Breast epithelium (tissue), 4 donors: ENCODE results near the gene FGF6. TPM values are rescaled to one million over a fixed set of nuclear protein-coding genes. Genes with fewer than 3 reads are reported as not detected.

Source experiments
- DNase-seq, 2 donors: peaks; one replicate each; pipeline ENCODE4 v3.0.0-alpha.2; 2019; ENCODE audit warnings: low spot score in 2 of 2
- H3K27ac ChIP-seq, 2 donors: fragments of 200-600 bp; sonication (generic) in 1 of 2; one replicate each; pipeline ENCODE4 v1.5.1; 2016 to 2019; ENCODE audit warnings: mild to moderate bottlenecking in 1 of 2
- H3K27me3 ChIP-seq, 2 donors: fragments of 200-600 bp; sonication (generic) in 1 of 2; one replicate each; pipeline versions ENCODE4 v1.5.1 to v1.6.0; 2017 to 2019; ENCODE audit warnings: control low read depth in 1 of 2, mild to moderate bottlenecking in 1 of 2
- H3K36me3 ChIP-seq: fragments of 200-600 bp; one replicate; pipeline ENCODE4 v1.5.1; 2019
- H3K4me1 ChIP-seq, 2 donors: fragments of 200-600 bp; sonication (generic); one replicate each; pipeline ENCODE4 v1.5.1; 2016 to 2019; ENCODE audit warnings: control low read depth in 1 of 2
- H3K4me3 ChIP-seq, 3 donors: fragments of 200-600 bp; sonication (generic); 1 replicate in 2 of 3; 2 replicates in 1 of 3; pipeline ENCODE4 v1.5.1; 2016 to 2019; ENCODE audit warnings: mild to moderate bottlenecking in 3 of 3, moderate library complexity in 2 of 3
- H3K9me3 ChIP-seq, 2 donors: fragments of 200-600 bp; sonication (generic) in 1 of 2; one replicate each; pipeline ENCODE4 v1.5.1; 2016 to 2019; ENCODE audit warnings: control low read depth in 1 of 2
- CTCF ChIP-seq, 3 donors: fragments of 450-650 bp; IDR thresholded peaks; one replicate each; pipeline ENCODE4 v1.5.1; 2016 to 2017; ENCODE audit warnings: antibody characterized with exemption in 3 of 3, mild to moderate bottlenecking in 3 of 3, moderate library complexity in 3 of 3
- POLR2A ChIP-seq: fragments of 450-650 bp; IDR thresholded peaks from one replicate; pipeline ENCODE4 v1.6.1; 2016; ENCODE audit warnings: antibody characterized with exemption, mild to moderate bottlenecking, moderate library complexity
- POLR2AphosphoS5 ChIP-seq, 3 donors: sonication (generic); formaldehyde crosslinking; IDR thresholded peaks; one replicate each; pipeline ENCODE4 v1.6.1; 2017; ENCODE audit warnings: antibody characterized with exemption in 3 of 3
- intact Hi-C: fragments of 100-400 bp; cut with DNase I; formaldehyde crosslinking; loops from one replicate; pipeline ENCODE4 v1.15.1; 2023; ENCODE audit warnings: low total_unique reads
- total RNA-seq, 3 donors: library from RNA; depleted of rRNA; stranded (reverse); fragments of >200 nt; gene quantifications; one replicate each; pipeline ENCODE4 v1.1.0, GENCODE V29; 2016

Gene FGF6
- total RNA-seq, 3 donors from 2014 or later: not detected

GRCh38 chr12:4446335-4446734 is 720 bp upstream of the FGF6 start:
- H3K27me3 ChIP-seq: peaks cover 0 to 8% of the 10 kb centered on the region in 2 donors
- TF ChIP-seq POLR2A (no peak), CTCF (IDR thresholded peaks at IDR 0.05) (no peak), POLR2AphosphoS5 (IDR thresholded peaks at IDR 0.05) (no peak)
- intact Hi-C loops: no loop called here

GRCh38 chr12:4444031-4444430 is 1.6 kb downstream of the FGF6 start:
- peaks cover 0 to 10% of the 10 kb centered on the region in 2 donors for H3K27me3 ChIP-seq
- no peak for DNase-seq
- no peak overlapping the region for H3K27ac ChIP-seq
- intact Hi-C loops: no loop called here
- H3K4me1 ChIP-seq: no peaks in the 10 kb centered on the region
- no peak for TF ChIP-seq CTCF (IDR thresholded peaks at IDR 0.05)
- TF ChIP-seq POLR2A: no peak
- TF ChIP-seq POLR2AphosphoS5 (IDR thresholded peaks at IDR 0.05): no peak
- H3K9me3 ChIP-seq: no peaks in the 10 kb centered on the region
- no peak overlapping the region for H3K4me3 ChIP-seq
- no peaks in the 10 kb centered on the region for H3K36me3 ChIP-seq

More at GRCh38 chr12:4446335-4446734, 720 bp upstream of the FGF6 start:
- no peaks in the 10 kb centered on the region for H3K4me1 ChIP-seq
- H3K36me3 ChIP-seq: no peaks in the 10 kb centered on the region
- H3K9me3 ChIP-seq: no peaks in the 10 kb centered on the region
- no peak overlapping the region for H3K4me3 ChIP-seq
- DNase-seq: no peak
- no peak overlapping the region for H3K27ac ChIP-seq

DNA sequence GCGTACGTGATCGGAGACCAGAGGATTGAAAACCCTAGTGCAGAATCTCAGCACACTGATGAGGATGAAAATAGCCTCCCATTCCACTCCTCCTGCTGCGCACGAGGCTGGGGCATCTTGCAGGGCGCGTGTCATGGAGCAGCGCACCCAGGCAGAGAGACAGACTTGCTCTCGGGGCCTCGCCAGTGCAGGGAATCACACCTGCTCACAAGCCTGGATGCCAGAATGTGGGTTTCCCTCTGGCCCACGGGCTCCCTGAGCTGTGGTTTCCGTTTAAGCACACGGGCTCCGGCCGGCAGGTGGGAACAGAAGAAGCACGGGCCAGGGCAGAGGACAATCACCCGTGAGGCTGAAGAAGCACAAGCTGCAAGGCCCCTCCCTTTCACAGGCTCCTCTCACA is 2.0 kb downstream of the FGF6 start:
- Histone ChIP-seq H3K4me3 (no peak overlapping the region), H3K9me3 (no peaks in the 10 kb centered on the region), H3K36me3 (no peaks in the 10 kb centered on the region), H3K4me1 (no peaks in the 10 kb centered on the region), H3K27me3 (peaks cover 0 to 10% of the 10 kb centered on the region in 2 donors), H3K27ac (no peak overlapping the region)
- no peak for DNase-seq
- no peak for TF ChIP-seq POLR2A
- TF ChIP-seq CTCF (IDR thresholded peaks at IDR 0.05): no peak
- no peak for TF ChIP-seq POLR2AphosphoS5 (IDR thresholded peaks at IDR 0.05)
- intact Hi-C loops: no loop called here

DNA sequence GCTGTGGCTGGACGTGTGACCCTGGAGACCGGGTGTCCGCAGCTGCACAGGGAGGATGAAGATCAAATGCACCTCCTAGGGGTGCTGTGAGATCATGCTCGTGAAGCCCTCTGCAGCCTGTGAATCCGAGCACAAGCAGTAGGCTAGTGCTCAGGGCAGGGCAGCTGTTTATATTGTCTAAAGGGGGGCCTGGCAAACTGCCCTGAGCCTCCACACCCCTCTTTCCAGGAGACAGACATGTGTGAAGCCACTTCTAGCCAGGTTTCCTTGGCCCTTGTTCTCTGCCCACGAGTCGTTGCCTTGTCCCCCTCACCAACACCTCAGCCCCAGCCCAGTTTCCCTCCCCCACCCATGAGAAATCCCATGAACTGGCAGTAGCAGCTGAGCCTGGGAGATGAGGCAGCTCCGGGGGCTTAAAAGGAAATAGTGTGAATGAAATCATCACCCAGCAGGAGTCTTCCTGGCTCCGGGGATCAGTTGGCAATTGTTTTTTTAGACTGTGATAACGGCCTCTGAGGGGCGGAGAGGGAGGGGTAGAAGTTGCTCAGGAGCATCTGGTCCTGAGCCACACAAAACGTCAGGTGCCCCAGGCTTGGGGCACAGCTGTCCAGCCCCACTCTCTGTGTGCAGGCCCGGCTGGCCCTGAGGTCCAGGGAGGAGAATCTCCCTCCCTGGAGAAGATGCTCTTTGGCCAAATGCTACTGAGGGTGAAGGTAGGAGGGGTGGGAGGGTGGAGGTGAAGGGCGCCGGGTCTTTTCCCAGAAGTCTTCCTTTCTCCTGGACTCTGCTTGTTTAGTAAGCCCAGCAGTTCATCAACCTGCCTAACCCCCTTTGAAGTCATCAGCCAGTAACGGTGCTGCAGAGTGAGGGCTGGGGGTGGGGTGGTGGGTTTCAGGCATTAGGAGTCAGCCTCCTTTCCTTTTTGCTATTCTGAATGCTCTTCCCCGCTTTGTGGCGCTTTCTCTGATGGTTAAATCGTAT is 4.0 kb downstream of the FGF6 start:
- intact Hi-C loops: no loop called here
- no peak for DNase-seq

More for the DNA sequence above, 4.0 kb downstream of the FGF6 start:
- TF ChIP-seq POLR2AphosphoS5 (IDR thresholded peaks at IDR 0.05) (no peak), POLR2A (no peak), CTCF (IDR thresholded peaks at IDR 0.05) (no peak)
- H3K36me3 ChIP-seq: no peaks in the 10 kb centered on the region
- H3K27me3 ChIP-seq: peaks cover 0 to 10% of the 10 kb centered on the region in 2 donors
- no peaks in the 10 kb centered on the region for H3K4me1 ChIP-seq
- H3K27ac ChIP-seq: no peak overlapping the region
- no peaks in the 10 kb centered on the region for H3K9me3 ChIP-seq
- no peak overlapping the region for H3K4me3 ChIP-seq
